ENCODE measurements around the gene CENPF. TPM values are rescaled to one million over a fixed set of nuclear protein-coding genes. Genes with fewer than 3 reads are reported as not detected.
A peak's percentile ranks its signal among the peaks of the same experiment; 100 is the strongest.

The CENPF gene
- total RNA-seq, 1 donor from 2014 or later = 62.1 TPM

DNA sequence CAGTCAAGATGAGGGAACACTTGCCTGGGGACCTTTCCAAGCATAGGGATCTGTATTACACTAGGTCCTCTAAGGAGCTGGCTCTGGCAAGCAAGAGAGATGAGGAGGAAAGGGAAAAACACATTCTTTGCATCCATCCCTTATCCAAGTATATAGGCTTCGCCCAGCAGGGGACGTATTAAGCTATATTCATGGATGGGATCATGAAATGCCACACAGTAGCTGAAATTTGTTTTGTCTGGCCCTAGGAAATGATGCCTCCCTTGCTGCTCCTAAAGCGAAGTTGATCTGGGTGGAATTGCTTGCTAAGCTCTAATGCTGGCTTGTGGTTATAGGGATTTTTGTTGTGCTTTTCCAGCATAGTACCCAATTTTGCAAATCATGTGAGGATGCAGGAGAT lies 32.1 kb downstream of the CENPF start:
- Mint-ChIP-seq H3K4me3 (ENCODE audit: low read depth) (no peak overlapping the region), H3K27ac (no peak overlapping the region), H3K9me3 (ENCODE audit: low read depth) (no peaks in the 10 kb centered on the region), H3K36me3 (ENCODE audit: insufficient read depth) (peaks cover 17% of the 10 kb centered on the region), H3K27me3 (no peaks in the 10 kb centered on the region), H3K4me1 (ENCODE audit: low read depth) (no peaks in the 10 kb centered on the region)
- TF ChIP-seq, protein P1, sequence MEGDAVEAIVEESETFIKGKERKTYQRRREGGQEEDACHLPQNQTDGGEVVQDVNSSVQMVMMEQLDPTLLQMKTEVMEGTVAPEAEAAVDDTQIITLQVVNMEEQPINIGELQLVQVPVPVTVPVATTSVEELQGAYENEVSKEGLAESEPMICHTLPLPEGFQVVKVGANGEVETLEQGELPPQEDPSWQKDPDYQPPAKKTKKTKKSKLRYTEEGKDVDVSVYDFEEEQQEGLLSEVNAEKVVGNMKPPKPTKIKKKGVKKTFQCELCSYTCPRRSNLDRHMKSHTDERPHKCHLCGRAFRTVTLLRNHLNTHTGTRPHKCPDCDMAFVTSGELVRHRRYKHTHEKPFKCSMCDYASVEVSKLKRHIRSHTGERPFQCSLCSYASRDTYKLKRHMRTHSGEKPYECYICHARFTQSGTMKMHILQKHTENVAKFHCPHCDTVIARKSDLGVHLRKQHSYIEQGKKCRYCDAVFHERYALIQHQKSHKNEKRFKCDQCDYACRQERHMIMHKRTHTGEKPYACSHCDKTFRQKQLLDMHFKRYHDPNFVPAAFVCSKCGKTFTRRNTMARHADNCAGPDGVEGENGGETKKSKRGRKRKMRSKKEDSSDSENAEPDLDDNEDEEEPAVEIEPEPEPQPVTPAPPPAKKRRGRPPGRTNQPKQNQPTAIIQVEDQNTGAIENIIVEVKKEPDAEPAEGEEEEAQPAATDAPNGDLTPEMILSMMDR (IDR thresholded peaks at IDR 0.05; ENCODE audit: unreplicated experiment) = no peak
- no peak for DNase-seq (ENCODE audit: low spot score, unreplicated experiment)

- H3K9me3 Mint-ChIP-seq (ENCODE audit: low read depth) = no peaks in the 10 kb centered on the region
- no peaks in the 10 kb centered on the region for H3K4me1 Mint-ChIP-seq (ENCODE audit: low read depth)
- no peaks in the 10 kb centered on the region for H3K27me3 Mint-ChIP-seq
- DNase-seq (ENCODE audit: low spot score, unreplicated experiment) = no peak
- TF ChIP-seq, protein P1 (IDR thresholded peaks at IDR 0.05; ENCODE audit: unreplicated experiment) = no peak
- H3K36me3 Mint-ChIP-seq (ENCODE audit: insufficient read depth) = peaks cover 17% of the 10 kb centered on the region
- no peak overlapping the region for H3K4me3 Mint-ChIP-seq (ENCODE audit: low read depth)
- no peak overlapping the region for H3K27ac Mint-ChIP-seq
Observed at GRCh38 chr1:214635506-214635905, 32.5 kb downstream of the CENPF start.

- Mint-ChIP-seq H3K4me3 (ENCODE audit: low read depth) (no peak overlapping the region), H3K27ac (no peak overlapping the region), H3K9me3 (ENCODE audit: low read depth) (no peaks in the 10 kb centered on the region), H3K36me3 (ENCODE audit: insufficient read depth) (peaks cover 16% of the 10 kb centered on the region), H3K4me1 (ENCODE audit: low read depth) (no peaks in the 10 kb centered on the region), H3K27me3 (no peaks in the 10 kb centered on the region)
- TF ChIP-seq, protein P1 (IDR thresholded peaks at IDR 0.05; ENCODE audit: unreplicated experiment) = no peak
- no peak for DNase-seq (ENCODE audit: low spot score, unreplicated experiment)
Observed at GRCh38 chr1:214636436-214636835, 33.4 kb downstream of the CENPF start.

- no peaks in the 10 kb centered on the region for H3K27me3 Mint-ChIP-seq
- H3K27ac Mint-ChIP-seq = no peak overlapping the region
- no peak overlapping the region for H3K4me3 Mint-ChIP-seq (ENCODE audit: low read depth)
- TF ChIP-seq, protein P1 (IDR thresholded peaks at IDR 0.05; ENCODE audit: unreplicated experiment) = no peak
- H3K36me3 Mint-ChIP-seq (ENCODE audit: insufficient read depth) = peaks cover 14% of the 10 kb centered on the region
- no peaks in the 10 kb centered on the region for H3K9me3 Mint-ChIP-seq (ENCODE audit: low read depth)
- no peaks in the 10 kb centered on the region for H3K4me1 Mint-ChIP-seq (ENCODE audit: low read depth)
- DNase-seq (ENCODE audit: low spot score, unreplicated experiment) = no peak
Observed at GRCh38 chr1:214637125-214637524, 34.1 kb downstream of the CENPF start.

DNA sequence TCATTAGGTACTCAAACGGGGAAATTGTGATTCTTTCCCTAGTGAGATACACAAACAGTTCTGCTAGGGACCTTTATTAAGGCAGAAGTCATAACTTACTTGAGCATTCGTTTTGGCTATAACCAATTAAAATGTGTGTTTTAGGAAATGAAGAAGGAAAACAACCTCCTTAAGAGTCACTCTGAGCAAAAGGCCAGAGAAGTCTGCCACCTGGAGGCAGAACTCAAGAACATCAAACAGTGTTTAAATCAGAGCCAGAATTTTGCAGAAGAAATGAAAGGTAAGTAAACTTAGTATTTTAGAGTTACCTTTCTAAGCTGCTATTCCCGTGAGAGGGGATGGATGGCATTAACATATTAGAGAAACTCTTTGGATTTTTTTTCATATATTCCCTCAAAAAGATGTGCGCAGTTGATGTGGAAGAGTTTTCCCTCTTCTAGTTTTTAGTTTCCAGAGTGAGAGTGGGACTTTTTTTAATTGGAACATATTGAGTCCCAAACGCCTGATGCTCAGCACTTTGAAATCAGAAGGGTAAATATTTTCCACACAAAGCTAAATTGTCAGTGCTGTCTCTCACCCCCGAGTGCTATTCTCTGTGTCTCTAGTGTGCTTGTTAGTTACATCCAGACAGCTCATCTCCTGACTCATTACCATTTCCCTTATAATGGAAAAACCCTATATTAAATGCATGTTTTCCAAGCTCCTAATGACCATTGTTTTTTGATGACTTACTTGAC lies 34.9 kb downstream of the CENPF start:
- no peaks in the 10 kb centered on the region for H3K4me1 Mint-ChIP-seq (ENCODE audit: low read depth)
- H3K36me3 Mint-ChIP-seq (ENCODE audit: insufficient read depth) = peaks cover 10% of the 10 kb centered on the region
- no peaks in the 10 kb centered on the region for H3K27me3 Mint-ChIP-seq
- no peak overlapping the region for H3K4me3 Mint-ChIP-seq (ENCODE audit: low read depth)
- no peak for DNase-seq (ENCODE audit: low spot score, unreplicated experiment)
- H3K9me3 Mint-ChIP-seq (ENCODE audit: low read depth) = no peaks in the 10 kb centered on the region
- TF ChIP-seq, protein P1 (IDR thresholded peaks at IDR 0.05; ENCODE audit: unreplicated experiment) = peak; percentile 82
- H3K27ac Mint-ChIP-seq = no peak overlapping the region
